Measurements from ENCODE around the gene FRAS1.
"Not testable (repeated sequence)": the region's sequence is repeated elsewhere in the genome, so short reads cannot be mapped to it uniquely, and the experiment has no call there.

FRAS1 gene

DNA sequence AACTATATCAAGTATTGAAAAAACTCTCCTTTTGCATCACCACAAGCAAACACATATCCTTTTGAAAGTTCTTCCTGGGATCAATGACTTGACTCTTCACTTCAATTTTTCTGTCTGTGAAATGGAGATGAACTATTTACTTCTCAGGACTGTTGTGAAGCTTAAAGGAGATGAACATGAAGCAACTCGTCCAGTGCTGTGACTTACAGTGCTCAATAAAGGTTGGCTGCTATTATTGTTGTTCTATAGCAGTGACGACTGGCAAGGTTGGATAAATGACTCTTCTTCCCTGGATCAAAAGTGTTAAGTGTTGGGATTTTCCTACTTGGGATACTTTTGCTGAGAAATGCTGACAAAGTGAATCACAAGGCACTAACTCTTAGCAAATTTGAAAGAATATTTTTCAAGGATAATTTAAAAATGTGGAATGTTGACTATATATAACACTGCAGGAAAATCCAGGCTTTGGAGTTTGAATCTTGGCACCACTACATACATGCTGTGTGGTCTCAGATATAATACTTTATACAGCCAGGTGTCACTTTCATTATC is 13.7 kb downstream of the FRAS1 start:
- Histone ChIP-seq H3K9me3 (ENCODE audit: control insufficient read depth in 2 of 2, low read length in 2 of 2) (no peaks in the 10 kb centered on the region), H3K27ac (ENCODE audit: low read depth in 2 of 2, low read length in 2 of 2) (no peak overlapping the region)

DNA sequence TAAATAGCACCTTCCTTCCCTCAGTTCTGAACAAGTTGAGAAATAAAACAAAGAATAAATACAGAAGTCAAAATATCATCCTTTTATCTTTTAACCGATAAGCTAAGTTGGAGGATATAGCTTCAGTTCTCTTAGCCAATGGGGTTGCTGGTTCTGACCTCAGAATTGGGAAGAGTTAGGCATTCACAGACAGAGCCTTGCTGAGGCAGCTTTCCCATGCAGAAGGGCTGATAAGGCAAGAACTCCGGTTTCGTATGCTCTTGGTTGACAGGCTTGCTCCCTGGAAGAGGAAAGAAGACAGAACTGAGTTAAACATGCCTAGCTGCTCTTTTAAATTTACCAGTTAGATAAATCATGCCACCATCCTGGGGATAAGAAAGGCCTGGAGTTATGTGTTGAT is 17.6 kb downstream of the FRAS1 start:
- no peak overlapping the region for H3K4me3 ChIP-seq (ENCODE audit: low read length in 2 of 2)
- H3K36me3 ChIP-seq (ENCODE audit: control insufficient read depth in 2 of 2, insufficient read depth in 2 of 2, low read length in 2 of 2), result no peaks in the 10 kb centered on the region
- H3K27me3 ChIP-seq (ENCODE audit: control insufficient read depth in 2 of 2, insufficient read depth in 2 of 2, low read length in 2 of 2), result no peaks in the 10 kb centered on the region
- no peak overlapping the region for H3K9ac ChIP-seq (ENCODE audit: low read depth in 1 of 2, low read length in 2 of 2)
- no peak overlapping the region for H3K27ac ChIP-seq (ENCODE audit: low read depth in 2 of 2, low read length in 2 of 2)
- no peaks in the 10 kb centered on the region for H3K9me3 ChIP-seq (ENCODE audit: control insufficient read depth in 2 of 2, low read length in 2 of 2)
- no peaks in the 10 kb centered on the region for H3K4me1 ChIP-seq (ENCODE audit: control insufficient read depth in 2 of 2, insufficient read depth in 2 of 2, low read length in 2 of 2)

More for the DNA sequence above, 13.7 kb downstream of the FRAS1 start:
- H3K4me3 ChIP-seq (ENCODE audit: low read length in 2 of 2), result no peak overlapping the region
- H3K9ac ChIP-seq (ENCODE audit: low read depth in 1 of 2, low read length in 2 of 2), result no peak overlapping the region
- no peaks in the 10 kb centered on the region for H3K4me1 ChIP-seq (ENCODE audit: control insufficient read depth in 2 of 2, insufficient read depth in 2 of 2, low read length in 2 of 2)
- no peaks in the 10 kb centered on the region for H3K27me3 ChIP-seq (ENCODE audit: control insufficient read depth in 2 of 2, insufficient read depth in 2 of 2, low read length in 2 of 2)
- H3K36me3 ChIP-seq (ENCODE audit: control insufficient read depth in 2 of 2, insufficient read depth in 2 of 2, low read length in 2 of 2), result no peaks in the 10 kb centered on the region

DNA sequence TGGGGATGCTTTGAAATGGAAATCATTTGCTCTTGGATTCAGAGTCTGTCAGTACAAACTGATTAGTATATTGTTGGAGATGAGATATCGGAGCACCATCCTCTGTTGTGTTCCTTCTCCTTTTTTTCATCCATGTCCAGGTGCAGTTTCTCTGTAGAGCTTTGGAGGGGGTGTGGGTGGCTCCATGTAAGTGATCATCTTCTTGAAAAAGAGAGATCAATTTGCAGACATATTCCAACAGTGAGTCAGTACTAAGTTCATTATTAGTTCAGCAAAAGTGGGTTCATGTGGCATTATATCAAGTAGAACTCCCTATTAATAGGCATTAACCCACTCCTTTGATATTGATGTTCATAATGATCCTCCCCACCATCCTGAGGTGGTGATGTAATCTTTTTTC is 18.9 kb downstream of the FRAS1 start:
- Histone ChIP-seq H3K4me1 (ENCODE audit: control insufficient read depth in 2 of 2, insufficient read depth in 2 of 2, low read length in 2 of 2) (no peaks in the 10 kb centered on the region), H3K27me3 (ENCODE audit: control insufficient read depth in 2 of 2, insufficient read depth in 2 of 2, low read length in 2 of 2) (no peaks in the 10 kb centered on the region), H3K27ac (ENCODE audit: low read depth in 2 of 2, low read length in 2 of 2) (no peak overlapping the region), H3K9me3 (ENCODE audit: control insufficient read depth in 2 of 2, low read length in 2 of 2) (no peaks in the 10 kb centered on the region), H3K9ac (ENCODE audit: low read depth in 1 of 2, low read length in 2 of 2) (no peak overlapping the region), H3K4me3 (ENCODE audit: low read length in 2 of 2) (no peak overlapping the region), H3K36me3 (ENCODE audit: control insufficient read depth in 2 of 2, insufficient read depth in 2 of 2, low read length in 2 of 2) (no peaks in the 10 kb centered on the region)

DNA sequence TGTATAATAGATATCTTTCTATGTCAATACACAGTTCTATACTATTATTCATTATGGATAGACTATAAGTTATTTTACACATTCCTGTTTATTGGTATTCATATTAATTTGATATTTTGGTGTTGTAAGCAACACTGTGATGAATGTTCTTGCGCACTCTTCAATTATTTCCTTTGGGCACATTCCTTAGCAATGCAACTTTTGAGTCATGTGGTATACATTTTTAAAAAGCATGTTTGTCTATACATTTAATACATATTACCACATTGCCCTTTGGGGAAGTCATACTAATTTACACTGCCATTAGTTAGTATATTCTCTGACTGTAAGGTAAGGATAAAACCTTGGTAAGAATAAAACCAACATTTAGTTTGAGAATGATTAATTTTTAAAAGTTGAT is 21.0 kb downstream of the FRAS1 start:
- Histone ChIP-seq H3K27ac (ENCODE audit: low read depth in 2 of 2, low read length in 2 of 2) (no peak overlapping the region), H3K4me1 (ENCODE audit: control insufficient read depth in 2 of 2, insufficient read depth in 2 of 2, low read length in 2 of 2) (no peaks in the 10 kb centered on the region), H3K36me3 (ENCODE audit: control insufficient read depth in 2 of 2, insufficient read depth in 2 of 2, low read length in 2 of 2) (no peaks in the 10 kb centered on the region)

DNA sequence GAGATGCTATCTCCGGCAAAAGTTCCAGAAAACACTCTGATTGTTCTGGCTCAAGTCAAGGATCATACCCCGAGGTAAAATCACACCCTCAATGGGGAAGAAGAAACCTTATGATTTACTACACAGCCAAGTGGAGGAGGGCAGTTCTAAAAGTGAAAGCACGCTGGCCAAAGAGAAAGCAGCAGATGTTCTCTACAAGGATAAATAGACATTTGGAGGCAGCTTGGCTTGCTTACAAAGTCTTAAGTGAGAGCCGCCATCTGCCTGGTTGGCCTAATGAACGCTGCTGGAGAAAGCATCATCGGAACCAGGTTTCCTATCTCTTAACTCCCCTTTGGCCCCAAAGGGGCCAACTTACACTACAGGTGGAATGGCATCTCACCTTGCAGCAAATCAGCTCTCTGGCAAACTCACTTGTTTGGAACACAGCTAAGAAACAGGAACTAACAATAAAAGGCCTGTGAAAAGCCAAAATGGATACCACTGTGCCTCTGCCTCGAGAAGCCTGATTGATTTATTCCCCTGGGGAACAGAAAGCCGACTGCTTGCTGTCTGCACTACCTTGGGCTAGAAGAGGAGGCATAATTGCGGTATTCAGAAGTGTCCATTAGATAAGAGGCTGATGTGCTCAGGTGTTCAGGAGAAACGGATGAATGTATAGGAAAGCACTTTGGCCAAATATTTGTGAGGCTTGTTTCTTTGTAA is 22.8 kb downstream of the FRAS1 start:
- Histone ChIP-seq H3K36me3 (ENCODE audit: control insufficient read depth in 2 of 2, insufficient read depth in 2 of 2, low read length in 2 of 2) (no peaks in the 10 kb centered on the region), H3K4me3 (ENCODE audit: low read length in 2 of 2) (no peak overlapping the region), H3K27me3 (ENCODE audit: control insufficient read depth in 2 of 2, insufficient read depth in 2 of 2, low read length in 2 of 2) (no peaks in the 10 kb centered on the region), H3K9ac (ENCODE audit: low read depth in 1 of 2, low read length in 2 of 2) (no peak overlapping the region), H3K27ac (ENCODE audit: low read depth in 2 of 2, low read length in 2 of 2) (no peak overlapping the region), H3K4me1 (ENCODE audit: control insufficient read depth in 2 of 2, insufficient read depth in 2 of 2, low read length in 2 of 2) (no peaks in the 10 kb centered on the region), H3K9me3 (ENCODE audit: control insufficient read depth in 2 of 2, low read length in 2 of 2) (no peaks in the 10 kb centered on the region)

More for the DNA sequence above, 21.0 kb downstream of the FRAS1 start:
- H3K9me3 ChIP-seq (ENCODE audit: control insufficient read depth in 2 of 2, low read length in 2 of 2), result no peaks in the 10 kb centered on the region
- no peak overlapping the region for H3K4me3 ChIP-seq (ENCODE audit: low read length in 2 of 2)
- no peaks in the 10 kb centered on the region for H3K27me3 ChIP-seq (ENCODE audit: control insufficient read depth in 2 of 2, insufficient read depth in 2 of 2, low read length in 2 of 2)
- no peak overlapping the region for H3K9ac ChIP-seq (ENCODE audit: low read depth in 1 of 2, low read length in 2 of 2)

DNA sequence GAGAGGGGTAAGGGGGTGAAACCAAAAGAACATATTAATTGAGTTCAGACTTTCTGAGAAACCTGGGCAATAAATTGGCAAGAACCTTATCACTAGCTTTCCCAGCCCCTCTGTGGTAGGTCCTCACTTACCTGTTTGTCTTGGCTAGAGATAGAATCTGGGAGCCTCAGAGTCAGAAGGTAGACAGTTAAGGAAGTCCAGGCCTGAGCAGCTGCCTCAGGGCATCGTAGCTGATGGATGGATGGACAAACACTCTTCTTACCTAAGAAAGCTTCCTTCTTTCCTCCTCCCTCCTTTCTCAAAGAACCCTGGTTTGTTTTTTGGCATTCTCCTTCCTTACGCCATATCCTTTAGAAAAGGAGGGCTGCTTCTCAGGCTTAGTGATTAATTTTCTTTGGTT is 24.4 kb downstream of the FRAS1 start:
- no peaks in the 10 kb centered on the region for H3K9me3 ChIP-seq (ENCODE audit: control insufficient read depth in 2 of 2, low read length in 2 of 2)
- no peaks in the 10 kb centered on the region for H3K27me3 ChIP-seq (ENCODE audit: control insufficient read depth in 2 of 2, insufficient read depth in 2 of 2, low read length in 2 of 2)
- H3K4me1 ChIP-seq (ENCODE audit: control insufficient read depth in 2 of 2, insufficient read depth in 2 of 2, low read length in 2 of 2), result no peaks in the 10 kb centered on the region
- no peak overlapping the region for H3K4me3 ChIP-seq (ENCODE audit: low read length in 2 of 2)
- H3K27ac ChIP-seq (ENCODE audit: low read depth in 2 of 2, low read length in 2 of 2), result no peak overlapping the region
- H3K9ac ChIP-seq (ENCODE audit: low read depth in 1 of 2, low read length in 2 of 2), result no peak overlapping the region
- H3K36me3 ChIP-seq (ENCODE audit: control insufficient read depth in 2 of 2, insufficient read depth in 2 of 2, low read length in 2 of 2), result no peaks in the 10 kb centered on the region

DNA sequence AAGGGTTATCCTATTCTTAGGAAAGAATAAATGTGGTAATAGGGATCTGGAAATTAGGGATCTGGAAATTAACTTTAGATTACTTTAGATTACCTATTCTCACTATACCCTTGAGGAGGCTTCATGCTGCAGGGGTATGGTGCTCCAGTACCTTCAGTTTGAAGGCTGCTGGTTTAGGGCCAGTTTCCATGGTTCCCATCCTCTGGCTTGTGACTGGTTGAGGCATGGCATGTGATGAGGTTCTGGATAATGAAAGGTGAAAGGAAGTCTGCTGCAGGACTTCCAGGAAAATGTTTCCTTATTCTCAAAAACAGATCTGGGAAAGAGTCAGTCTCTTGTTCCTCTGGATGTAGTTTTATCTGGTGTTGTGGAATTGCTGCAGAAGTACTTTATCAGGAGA is 25.9 kb downstream of the FRAS1 start:
- Histone ChIP-seq H3K27ac (ENCODE audit: low read depth in 2 of 2, low read length in 2 of 2) (no peak overlapping the region), H3K9me3 (ENCODE audit: control insufficient read depth in 2 of 2, low read length in 2 of 2) (no peaks in the 10 kb centered on the region), H3K9ac (ENCODE audit: low read depth in 1 of 2, low read length in 2 of 2) (no peak overlapping the region), H3K4me3 (ENCODE audit: low read length in 2 of 2) (no peak overlapping the region), H3K27me3 (ENCODE audit: control insufficient read depth in 2 of 2, insufficient read depth in 2 of 2, low read length in 2 of 2) (no peaks in the 10 kb centered on the region), H3K36me3 (ENCODE audit: control insufficient read depth in 2 of 2, insufficient read depth in 2 of 2, low read length in 2 of 2) (no peaks in the 10 kb centered on the region), H3K4me1 (ENCODE audit: control insufficient read depth in 2 of 2, insufficient read depth in 2 of 2, low read length in 2 of 2) (no peaks in the 10 kb centered on the region)

DNA sequence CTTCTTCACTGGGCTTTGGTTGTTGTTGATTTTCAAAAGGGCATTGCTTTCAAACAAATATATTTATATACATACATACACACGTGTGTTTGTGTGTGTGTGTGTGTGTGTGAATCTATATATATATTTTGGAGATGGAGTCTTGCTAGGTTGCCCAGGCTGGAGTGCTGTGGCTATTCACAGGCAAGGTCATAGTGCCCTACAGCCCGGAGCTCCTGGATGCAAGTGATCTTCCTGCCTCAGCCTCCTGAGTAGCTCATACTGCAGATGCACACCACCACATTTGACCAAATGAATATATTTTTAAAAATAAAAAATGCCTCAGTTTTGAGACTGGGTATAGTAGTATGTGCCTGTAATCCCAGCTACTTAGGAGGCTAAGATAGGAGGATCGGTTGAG is 34.4 kb downstream of the FRAS1 start:
- Histone ChIP-seq H3K4me1 (ENCODE audit: control insufficient read depth in 2 of 2, insufficient read depth in 2 of 2, low read length in 2 of 2) (no peaks in the 10 kb centered on the region), H3K9ac (ENCODE audit: low read depth in 1 of 2, low read length in 2 of 2) (no peak overlapping the region), H3K9me3 (ENCODE audit: control insufficient read depth in 2 of 2, low read length in 2 of 2) (no peaks in the 10 kb centered on the region), H3K36me3 (ENCODE audit: control insufficient read depth in 2 of 2, insufficient read depth in 2 of 2, low read length in 2 of 2) (no peaks in the 10 kb centered on the region), H3K27me3 (ENCODE audit: control insufficient read depth in 2 of 2, insufficient read depth in 2 of 2, low read length in 2 of 2) (no peaks in the 10 kb centered on the region), H3K4me3 (ENCODE audit: low read length in 2 of 2) (no peak overlapping the region), H3K27ac (ENCODE audit: low read depth in 2 of 2, low read length in 2 of 2) (no peak overlapping the region)

DNA sequence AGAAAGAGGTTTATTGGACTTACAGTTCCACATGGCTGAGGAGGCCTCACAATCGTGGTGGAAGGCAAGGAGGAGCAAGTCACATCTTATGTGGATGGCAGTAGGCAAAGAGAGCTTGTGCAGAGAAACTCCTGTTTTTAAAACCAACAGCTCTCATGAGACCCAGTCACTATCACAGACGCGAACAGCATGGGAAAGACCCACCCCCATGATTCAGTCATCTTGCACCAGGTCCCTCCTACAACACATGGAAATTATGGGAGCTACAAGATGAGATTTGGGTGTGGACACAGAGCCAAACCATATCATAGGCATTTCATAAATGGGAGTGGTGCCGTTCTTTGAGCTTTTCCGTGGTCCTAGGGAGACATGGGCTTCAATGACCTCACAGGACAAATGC is 35.2 kb downstream of the FRAS1 start:
- not testable (repeated sequence) for H3K27ac ChIP-seq (ENCODE audit: low read depth in 2 of 2, low read length in 2 of 2); H3K27me3 ChIP-seq (ENCODE audit: control insufficient read depth in 2 of 2, insufficient read depth in 2 of 2, low read length in 2 of 2); H3K36me3 ChIP-seq (ENCODE audit: control insufficient read depth in 2 of 2, insufficient read depth in 2 of 2, low read length in 2 of 2); H3K9me3 ChIP-seq (ENCODE audit: control insufficient read depth in 2 of 2, low read length in 2 of 2); H3K9ac ChIP-seq (ENCODE audit: low read depth in 1 of 2, low read length in 2 of 2); H3K4me3 ChIP-seq (ENCODE audit: low read length in 2 of 2); H3K4me1 ChIP-seq (ENCODE audit: control insufficient read depth in 2 of 2, insufficient read depth in 2 of 2, low read length in 2 of 2)

DNA sequence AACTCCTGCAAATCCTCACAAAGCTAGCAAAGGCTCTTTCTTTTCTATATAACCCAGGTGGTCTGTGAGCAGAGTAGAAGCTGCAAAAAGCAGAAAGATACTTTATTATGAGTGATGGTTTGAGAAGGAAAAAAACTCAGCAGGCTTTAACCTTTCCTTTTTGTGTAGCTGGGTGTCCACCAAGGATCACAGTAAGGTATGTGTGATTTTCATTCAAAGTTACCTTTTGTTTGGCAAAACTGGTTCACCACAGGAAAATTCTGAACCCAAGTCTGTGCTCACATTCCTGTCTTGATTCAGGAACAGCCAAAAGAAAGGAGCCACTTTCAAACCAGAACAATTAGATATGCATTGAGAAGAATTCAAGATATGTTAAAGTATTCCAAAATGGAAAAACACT is 35.7 kb downstream of the FRAS1 start:
- Histone ChIP-seq H3K9ac (ENCODE audit: low read depth in 1 of 2, low read length in 2 of 2) (no peak overlapping the region), H3K27ac (ENCODE audit: low read depth in 2 of 2, low read length in 2 of 2) (no peak overlapping the region), H3K4me1 (ENCODE audit: control insufficient read depth in 2 of 2, insufficient read depth in 2 of 2, low read length in 2 of 2) (no peaks in the 10 kb centered on the region), H3K27me3 (ENCODE audit: control insufficient read depth in 2 of 2, insufficient read depth in 2 of 2, low read length in 2 of 2) (no peaks in the 10 kb centered on the region), H3K9me3 (ENCODE audit: control insufficient read depth in 2 of 2, low read length in 2 of 2) (no peaks in the 10 kb centered on the region), H3K36me3 (ENCODE audit: control insufficient read depth in 2 of 2, insufficient read depth in 2 of 2, low read length in 2 of 2) (no peaks in the 10 kb centered on the region), H3K4me3 (ENCODE audit: low read length in 2 of 2) (no peak overlapping the region)
